ENCODE data around the gene MRC2.
"Not testable (repeated sequence)": the region's sequence is repeated elsewhere in the genome, so short reads cannot be mapped to it uniquely, and the experiment has no call there.

Gene MRC2

GRCh38 chr17:62591333-62591732, 36.1 kb upstream of the MRC2 start:
- H3K27me3 ChIP-seq (ENCODE audit: low read length): no peaks in the 10 kb centered on the region
- H3K4me3 ChIP-seq (ENCODE audit: insufficient read depth, low read length, poor library complexity, severe bottlenecking): no peak overlapping the region
- no peaks in the 10 kb centered on the region for H3K79me2 ChIP-seq (ENCODE audit: insufficient read depth, low read length)
- H3K36me3 ChIP-seq (ENCODE audit: low read length): peaks cover 17% of the 10 kb centered on the region
- H3K9me2 ChIP-seq (replicated peaks; ENCODE audit: insufficient read depth, low read length): no peaks in the 10 kb centered on the region
- no peaks in the 10 kb centered on the region for H3F3A ChIP-seq (ENCODE audit: insufficient read depth)
- no peak overlapping the region for H2AFZ ChIP-seq (ENCODE audit: low read depth, low read length, severe bottlenecking)
- no peak overlapping the region for H3K4me2 ChIP-seq (ENCODE audit: low read depth, low read length, poor library complexity, severe bottlenecking)
- TF ChIP-seq EZH2phosphoT487 (conservative IDR thresholded peaks at IDR 0.05; ENCODE audit: low read length): no peak
- no peak for TF ChIP-seq CTCF (IDR thresholded peaks at IDR 0.05; ENCODE audit: insufficient read depth, low read length, poor library complexity, severe bottlenecking)
- H3K9ac ChIP-seq (ENCODE audit: low read length): no peak overlapping the region
- H4K20me1 ChIP-seq (ENCODE audit: low read depth, low read length): no peaks in the 10 kb centered on the region
- H3K27ac ChIP-seq (ENCODE audit: low read depth, low read length): no peak overlapping the region
- H3K9me3 ChIP-seq (ENCODE audit: insufficient read depth, low read length): no peaks in the 10 kb centered on the region

- H4K20me1 ChIP-seq (ENCODE audit: low read depth, low read length); H3K27me3 ChIP-seq (ENCODE audit: low read length); H3K4me3 ChIP-seq (ENCODE audit: insufficient read depth, low read length, poor library complexity, severe bottlenecking); H3K9me2 ChIP-seq (replicated peaks; ENCODE audit: insufficient read depth, low read length); H3K79me2 ChIP-seq (ENCODE audit: insufficient read depth, low read length); H3F3A ChIP-seq (ENCODE audit: insufficient read depth); H3K27ac ChIP-seq (ENCODE audit: low read depth, low read length); H3K9ac ChIP-seq (ENCODE audit: low read length); H2AFZ ChIP-seq (ENCODE audit: low read depth, low read length, severe bottlenecking); H3K9me3 ChIP-seq (ENCODE audit: insufficient read depth, low read length); H3K4me2 ChIP-seq (ENCODE audit: low read depth, low read length, poor library complexity, severe bottlenecking): not testable (repeated sequence)
- peaks cover 21% of the 10 kb centered on the region for H3K36me3 ChIP-seq (ENCODE audit: low read length)
These were observed 35.6 kb upstream of the MRC2 start for GRCh38 chr17:62591822-62592221.

GRCh38 chr17:62592341-62593099, 35.0 kb upstream of the MRC2 start:
- no peaks in the 10 kb centered on the region for H3K27me3 ChIP-seq (ENCODE audit: low read length)
- H3K79me2 ChIP-seq (ENCODE audit: insufficient read depth, low read length): no peaks in the 10 kb centered on the region
- H2AFZ ChIP-seq (ENCODE audit: low read depth, low read length, severe bottlenecking): no peak overlapping the region
- H4K20me1 ChIP-seq (ENCODE audit: low read depth, low read length): no peaks in the 10 kb centered on the region
- H3K27ac ChIP-seq (ENCODE audit: low read depth, low read length): no peak overlapping the region
- H3K9ac ChIP-seq (ENCODE audit: low read length): no peak overlapping the region
- no peak for TF ChIP-seq EZH2phosphoT487 (conservative IDR thresholded peaks at IDR 0.05; ENCODE audit: low read length)
- no peak overlapping the region for H3K4me2 ChIP-seq (ENCODE audit: low read depth, low read length, poor library complexity, severe bottlenecking)
- H3K4me3 ChIP-seq (ENCODE audit: insufficient read depth, low read length, poor library complexity, severe bottlenecking): no peak overlapping the region
- peaks cover 24% of the 10 kb centered on the region for H3K36me3 ChIP-seq (ENCODE audit: low read length)
- no peaks in the 10 kb centered on the region for H3K9me2 ChIP-seq (replicated peaks; ENCODE audit: insufficient read depth, low read length)
- no peaks in the 10 kb centered on the region for H3K9me3 ChIP-seq (ENCODE audit: insufficient read depth, low read length)
- no peaks in the 10 kb centered on the region for H3F3A ChIP-seq (ENCODE audit: insufficient read depth)

- Histone ChIP-seq H3K27me3 (ENCODE audit: low read length) (no peaks in the 10 kb centered on the region), H3K36me3 (ENCODE audit: low read length) (peaks cover 27% of the 10 kb centered on the region), H2AFZ (ENCODE audit: low read depth, low read length, severe bottlenecking) (no peak overlapping the region), H3K27ac (ENCODE audit: low read depth, low read length) (no peak overlapping the region), H3K9me3 (ENCODE audit: insufficient read depth, low read length) (no peaks in the 10 kb centered on the region), H3K9ac (ENCODE audit: low read length) (no peak overlapping the region), H3F3A (ENCODE audit: insufficient read depth) (no peaks in the 10 kb centered on the region), H3K4me3 (ENCODE audit: insufficient read depth, low read length, poor library complexity, severe bottlenecking) (no peak overlapping the region), H3K9me2 (replicated peaks; ENCODE audit: insufficient read depth, low read length) (no peaks in the 10 kb centered on the region), H3K79me2 (ENCODE audit: insufficient read depth, low read length) (no peaks in the 10 kb centered on the region), H4K20me1 (ENCODE audit: low read depth, low read length) (no peaks in the 10 kb centered on the region), H3K4me2 (ENCODE audit: low read depth, low read length, poor library complexity, severe bottlenecking) (no peak overlapping the region)
- TF ChIP-seq CTCF (IDR thresholded peaks at IDR 0.05; ENCODE audit: insufficient read depth, low read length, poor library complexity, severe bottlenecking) (no peak), EZH2phosphoT487 (conservative IDR thresholded peaks at IDR 0.05; ENCODE audit: low read length) (no peak)
These were observed 32.0 kb upstream of the MRC2 start for GRCh38 chr17:62595484-62595883.
